Left ventricle myocardium inferior (tissue), 1 donor: ENCODE measurements around the gene ALG6. TPM values are rescaled to one million over a fixed set of nuclear protein-coding genes. Genes with fewer than 3 reads are reported as not detected.

Experiments used
- DNase-seq: peaks from one replicate; pipeline ENCODE4 v3.0.0-alpha.2; 2020
- H3K27ac ChIP-seq: fragments of 200-600 bp; replicated peaks from 2 replicates; pipeline ENCODE4 v1.8.0; 2021
- H3K27me3 ChIP-seq: fragments of 200-600 bp; 2 replicates; pipeline ENCODE4 v1.8.0; 2021; ENCODE audit warnings: low read depth
- H3K36me3 ChIP-seq: fragments of 200-600 bp; 2 replicates; pipeline ENCODE4 v1.8.0; 2021
- H3K4me1 ChIP-seq: fragments of 200-600 bp; 2 replicates; pipeline ENCODE4 v1.8.0; 2021
- H3K4me3 ChIP-seq: fragments of 200-600 bp; 2 replicates; pipeline ENCODE4 v1.8.0; 2021; ENCODE audit warnings: mild to moderate bottlenecking, moderate library complexity
- H3K9me3 ChIP-seq: fragments of 200-600 bp; replicated peaks from 2 replicates; pipeline ENCODE4 v1.8.0; 2021
- intact Hi-C: fragments of 100-400 bp; cut with micrococcal nuclease; formaldehyde crosslinking; loops from one replicate; pipeline ENCODE4 v1.11.0; 2022
- total RNA-seq: library from RNA; stranded (reverse); fragmentation: NEBNext Ultra II Directional; extraction: Animal tissue kit (Norgen Biotek cat#: 25700); gene quantifications from one replicate; pipeline ENCODE4 v1.2.1, GENCODE V29; 2021
- TF ChIP-seq, protein P1 (sequence below): fragments of 200-600 bp; IDR thresholded peaks from 2 replicates; pipeline ENCODE4 v1.8.0; 2021; ENCODE audit warnings: antibody characterized with exemption, mild to moderate bottlenecking, borderline replicate concordance
- donor health status: DM: no; HTN: yes; CAD: no; lungs with severe emphysema.

Gene ALG6
- total RNA-seq, 1 donor from 2014 or later = 4.0 TPM

DNA sequence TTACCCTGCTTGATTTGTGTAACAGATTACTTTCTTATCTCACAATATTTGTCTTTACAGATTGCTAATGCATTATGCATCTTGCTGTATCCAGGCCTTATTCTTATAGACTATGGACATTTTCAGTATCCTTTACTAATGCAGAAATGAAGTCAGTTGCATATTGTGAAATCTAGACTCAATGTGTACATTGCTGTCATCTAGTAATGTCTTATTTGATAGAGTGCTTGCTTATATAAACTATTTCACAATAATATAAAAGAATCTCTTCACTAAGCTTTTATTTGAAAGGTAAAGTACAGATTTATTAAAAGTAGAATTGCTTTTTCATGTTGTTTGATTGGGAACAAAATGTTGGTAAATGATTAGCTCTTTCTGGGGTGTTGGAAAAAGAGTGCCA, 39.6 kb downstream of the ALG6 start:
- Histone ChIP-seq H3K27me3 (no peaks in the 10 kb centered on the region), H3K4me3 (no peak overlapping the region), H3K4me1 (no peaks in the 10 kb centered on the region), H3K27ac (no peak overlapping the region), H3K36me3 (peaks cover 34% of the 10 kb centered on the region), H3K9me3 (no peaks in the 10 kb centered on the region)
- TF ChIP-seq, protein P1, sequence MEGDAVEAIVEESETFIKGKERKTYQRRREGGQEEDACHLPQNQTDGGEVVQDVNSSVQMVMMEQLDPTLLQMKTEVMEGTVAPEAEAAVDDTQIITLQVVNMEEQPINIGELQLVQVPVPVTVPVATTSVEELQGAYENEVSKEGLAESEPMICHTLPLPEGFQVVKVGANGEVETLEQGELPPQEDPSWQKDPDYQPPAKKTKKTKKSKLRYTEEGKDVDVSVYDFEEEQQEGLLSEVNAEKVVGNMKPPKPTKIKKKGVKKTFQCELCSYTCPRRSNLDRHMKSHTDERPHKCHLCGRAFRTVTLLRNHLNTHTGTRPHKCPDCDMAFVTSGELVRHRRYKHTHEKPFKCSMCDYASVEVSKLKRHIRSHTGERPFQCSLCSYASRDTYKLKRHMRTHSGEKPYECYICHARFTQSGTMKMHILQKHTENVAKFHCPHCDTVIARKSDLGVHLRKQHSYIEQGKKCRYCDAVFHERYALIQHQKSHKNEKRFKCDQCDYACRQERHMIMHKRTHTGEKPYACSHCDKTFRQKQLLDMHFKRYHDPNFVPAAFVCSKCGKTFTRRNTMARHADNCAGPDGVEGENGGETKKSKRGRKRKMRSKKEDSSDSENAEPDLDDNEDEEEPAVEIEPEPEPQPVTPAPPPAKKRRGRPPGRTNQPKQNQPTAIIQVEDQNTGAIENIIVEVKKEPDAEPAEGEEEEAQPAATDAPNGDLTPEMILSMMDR = no peak
- no peak for DNase-seq
- intact Hi-C loops = no loop called here

DNA sequence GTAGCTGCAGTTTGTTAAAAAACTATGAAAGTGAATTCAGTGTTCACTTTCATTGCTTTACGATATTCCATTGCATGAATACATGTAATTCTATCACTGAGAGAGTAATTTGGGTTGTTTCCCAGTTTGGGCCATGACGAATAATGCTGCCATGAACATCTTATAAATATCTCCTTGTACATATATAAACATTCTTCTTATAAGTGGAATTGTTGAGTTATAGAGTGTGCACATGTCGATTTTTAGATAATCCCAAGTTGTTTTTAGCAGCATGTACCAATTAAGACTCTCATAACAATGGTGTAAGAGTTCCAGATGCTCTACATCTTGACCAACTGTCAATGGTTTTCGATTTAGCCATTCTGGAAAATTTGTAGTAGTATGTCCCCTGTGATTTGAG, 40.9 kb downstream of the ALG6 start:
- H3K4me3 ChIP-seq = no peak overlapping the region
- intact Hi-C loops = no loop called here
- TF ChIP-seq, protein P1 = no peak
- no peaks in the 10 kb centered on the region for H3K9me3 ChIP-seq
- no peaks in the 10 kb centered on the region for H3K27me3 ChIP-seq
- H3K36me3 ChIP-seq = peaks cover 30% of the 10 kb centered on the region
- H3K27ac ChIP-seq = no peak overlapping the region
- no peaks in the 10 kb centered on the region for H3K4me1 ChIP-seq
- DNase-seq = no peak

DNA sequence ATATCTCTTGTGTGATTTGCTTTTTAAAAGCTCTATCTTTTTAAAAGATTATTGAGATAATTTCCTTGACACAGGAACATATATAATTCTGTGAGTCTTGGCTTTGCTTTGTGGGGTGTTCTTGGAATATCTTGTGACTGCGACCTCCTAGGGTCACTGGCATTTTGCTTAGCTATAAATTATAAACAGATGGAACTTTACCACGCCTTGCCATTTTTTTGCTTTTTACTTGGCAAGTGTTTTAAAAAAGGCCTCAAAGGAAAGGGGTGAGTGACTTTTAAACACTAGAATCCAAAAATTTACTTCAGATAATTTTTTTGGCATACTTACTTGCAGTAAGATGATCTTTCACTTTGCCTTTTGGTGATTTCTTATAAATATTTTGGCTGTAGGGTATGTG, 43.6 kb downstream of the ALG6 start:
- Histone ChIP-seq H3K4me1 (no peaks in the 10 kb centered on the region), H3K27me3 (no peaks in the 10 kb centered on the region), H3K36me3 (peaks cover 19% of the 10 kb centered on the region), H3K27ac (no peak overlapping the region), H3K9me3 (no peaks in the 10 kb centered on the region), H3K4me3 (no peak overlapping the region)
- TF ChIP-seq, protein P1 = no peak
- DNase-seq = no peak
- intact Hi-C loops = no loop called here

DNA sequence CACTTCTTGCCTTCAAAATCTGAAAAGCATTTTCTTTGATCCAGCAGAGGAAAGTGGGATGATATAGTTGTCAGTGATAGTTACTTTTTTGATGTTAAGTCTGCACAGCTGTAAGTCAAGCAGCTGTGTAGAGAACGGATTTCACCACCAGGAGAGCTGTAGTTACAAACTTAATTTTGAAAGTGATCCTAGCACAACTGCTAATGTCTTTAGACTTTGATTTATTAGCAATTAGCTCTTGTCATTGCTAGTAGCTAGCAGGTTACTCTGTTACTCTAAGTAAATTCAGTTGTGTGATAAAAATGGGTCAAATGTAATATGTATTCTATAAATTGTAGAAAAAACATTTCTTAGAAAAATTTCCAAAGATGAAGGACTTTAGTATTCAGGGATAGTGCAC, 46.0 kb downstream of the ALG6 start:
- Histone ChIP-seq H3K36me3 (peaks cover 14% of the 10 kb centered on the region), H3K27ac (no peak overlapping the region), H3K4me3 (no peak overlapping the region), H3K27me3 (no peaks in the 10 kb centered on the region), H3K4me1 (no peaks in the 10 kb centered on the region), H3K9me3 (no peaks in the 10 kb centered on the region)
- DNase-seq = no peak
- intact Hi-C loops = no loop called here
- TF ChIP-seq, protein P1 = no peak

DNA sequence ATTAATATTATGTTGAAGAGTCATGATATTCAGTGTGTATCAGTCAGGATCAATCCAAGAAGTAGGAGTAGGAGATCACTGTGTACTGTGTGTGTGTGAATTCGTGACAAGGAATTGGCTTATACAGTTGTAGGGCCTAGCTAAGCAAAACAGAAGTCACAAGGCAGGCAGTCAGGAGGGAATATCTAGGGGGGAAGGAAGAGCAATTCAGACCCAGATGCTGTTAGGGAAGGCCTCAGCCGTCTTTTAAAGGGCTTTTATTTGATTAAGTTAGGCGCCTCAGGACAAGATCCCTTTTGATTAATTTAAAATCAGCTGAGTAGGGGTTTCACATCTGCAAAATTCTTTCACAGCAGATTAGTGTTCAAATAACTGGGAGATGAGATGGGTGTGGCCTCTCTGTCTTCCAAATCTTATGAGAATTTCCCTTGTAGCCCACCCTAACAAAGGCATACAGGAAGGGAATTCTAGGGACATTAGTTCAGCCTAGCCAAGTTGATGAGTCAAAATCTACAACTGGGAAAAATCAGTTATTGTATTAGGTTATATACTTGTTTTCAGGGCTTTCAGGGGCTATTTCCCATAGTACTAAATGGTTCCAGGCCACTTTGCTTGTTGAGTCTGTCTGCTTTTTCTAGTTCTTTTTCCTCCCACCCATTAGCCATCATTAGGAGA, 47.4 kb downstream of the ALG6 start:
- Histone ChIP-seq H3K4me1 (no peaks in the 10 kb centered on the region), H3K9me3 (no peaks in the 10 kb centered on the region), H3K4me3 (no peak overlapping the region), H3K36me3 (peaks cover 15% of the 10 kb centered on the region), H3K27ac (no peak overlapping the region), H3K27me3 (no peaks in the 10 kb centered on the region)
- TF ChIP-seq, protein P1 = no peak
- intact Hi-C loops = no loop called here
- DNase-seq = no peak
